ENCODE data around the gene PTGDR2.

The PTGDR2 gene

DNA sequence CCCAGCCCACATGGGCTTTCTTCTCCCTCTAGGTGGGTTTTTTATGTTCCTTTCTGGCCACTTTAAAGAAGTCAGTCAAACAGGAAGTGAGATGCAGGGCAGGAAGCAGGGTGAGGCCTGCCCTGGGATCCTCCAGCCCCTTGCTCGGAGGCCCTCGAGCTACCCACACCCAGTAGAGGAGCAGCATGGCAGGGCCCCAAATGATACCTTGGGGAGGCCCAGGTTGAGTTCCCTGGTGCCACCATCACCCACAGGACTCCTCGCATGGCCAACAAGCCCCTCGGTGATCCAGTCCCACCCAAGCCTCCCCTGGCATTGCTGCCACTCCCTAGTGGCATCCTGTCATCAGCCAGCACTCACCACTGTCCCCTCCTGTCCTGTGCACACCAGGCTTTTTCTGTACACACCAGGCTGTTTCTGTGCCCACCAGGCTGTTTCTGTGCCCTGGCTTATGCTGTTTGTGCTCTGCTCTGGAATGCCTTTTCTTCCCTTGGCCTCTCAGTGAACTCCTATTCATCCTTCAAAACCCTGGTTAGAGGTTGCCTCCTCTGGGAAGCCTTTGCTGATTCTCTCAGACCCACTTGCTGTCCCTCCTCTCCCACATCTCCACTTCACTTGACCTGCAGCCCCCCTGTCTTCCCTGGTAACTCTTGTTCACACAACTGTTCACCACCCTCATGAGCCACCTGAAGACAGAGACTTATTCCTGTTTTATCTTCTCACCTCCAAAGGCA lies 3.1 kb upstream of the PTGDR2 start:
- DNase-seq (ENCODE audit: low read depth in 2 of 2), result no peak

DNA sequence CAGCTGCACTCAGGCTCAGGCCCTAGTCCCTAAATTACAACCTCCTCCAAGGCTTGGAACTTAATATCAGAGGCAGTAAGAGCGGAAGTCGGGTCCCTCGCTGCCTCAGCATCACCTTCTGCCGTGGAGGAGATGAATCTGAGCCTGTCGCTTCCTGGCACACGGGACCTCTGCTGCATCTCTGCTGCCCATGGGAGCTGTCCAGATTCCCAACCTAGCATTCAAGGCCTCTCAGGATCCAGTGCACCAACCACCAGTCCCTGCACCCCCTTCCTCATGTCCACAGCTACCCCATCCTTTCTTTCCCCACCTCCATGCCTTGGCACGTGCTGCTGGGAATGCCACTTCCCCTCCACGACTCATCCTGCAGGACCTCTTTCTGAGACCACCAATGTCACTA lies 2.5 kb upstream of the PTGDR2 start:
- DNase-seq (ENCODE audit: low read depth in 2 of 2), result no peak

- DNase-seq (ENCODE audit: low read depth in 2 of 2), result no peak
Measured at GRCh38 chr11:60857378-60858232, 1.9 kb upstream of the PTGDR2 start.

DNA sequence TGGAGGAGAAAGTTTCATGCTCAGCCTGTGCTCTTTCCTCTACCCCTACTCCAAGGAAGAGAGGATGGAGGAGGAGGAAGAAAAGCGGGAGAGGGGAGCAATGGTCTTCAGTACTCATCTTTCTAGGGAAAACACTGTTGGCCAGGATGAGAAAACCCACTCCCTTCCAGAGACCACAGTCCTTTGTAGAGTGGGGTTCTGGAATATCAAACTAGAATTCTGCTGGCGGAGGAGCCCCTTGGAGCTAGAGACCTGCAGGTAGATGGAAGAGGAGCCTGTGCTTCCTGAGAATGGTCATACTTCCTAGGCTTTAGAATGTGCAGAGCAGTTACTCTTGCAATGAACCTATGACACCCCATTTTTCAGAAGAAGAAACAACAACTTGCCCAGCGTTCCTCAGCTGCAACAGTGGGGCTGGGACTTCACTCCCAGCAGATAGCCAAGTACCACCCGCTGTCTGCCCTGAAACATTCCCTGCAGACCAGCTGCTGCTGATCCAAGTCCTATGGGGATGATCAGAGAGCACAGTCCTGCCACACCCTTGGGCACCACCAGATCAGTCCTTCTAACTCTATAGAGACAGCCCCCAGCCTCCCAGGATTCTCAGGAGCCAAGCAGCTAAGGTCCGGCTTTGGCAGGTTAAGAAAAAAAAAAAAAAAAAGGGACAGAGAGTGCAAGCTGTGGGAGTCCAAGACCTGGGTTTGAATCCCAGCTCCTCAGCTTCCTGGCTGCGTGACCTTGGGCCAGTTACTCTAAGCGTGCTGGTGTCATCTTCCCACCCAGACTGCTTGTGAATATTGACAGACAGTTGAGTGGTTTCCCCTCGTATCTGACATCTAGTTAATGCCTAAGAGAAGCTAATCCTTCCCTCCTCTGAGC lies 664 bp downstream of the PTGDR2 start:
- no peak for DNase-seq (ENCODE audit: low read depth in 2 of 2)

- DNase-seq (ENCODE audit: low read depth in 2 of 2), result no peak
Measured at GRCh38 chr11:60854140-60854846, 1.5 kb downstream of the PTGDR2 start.

DNA sequence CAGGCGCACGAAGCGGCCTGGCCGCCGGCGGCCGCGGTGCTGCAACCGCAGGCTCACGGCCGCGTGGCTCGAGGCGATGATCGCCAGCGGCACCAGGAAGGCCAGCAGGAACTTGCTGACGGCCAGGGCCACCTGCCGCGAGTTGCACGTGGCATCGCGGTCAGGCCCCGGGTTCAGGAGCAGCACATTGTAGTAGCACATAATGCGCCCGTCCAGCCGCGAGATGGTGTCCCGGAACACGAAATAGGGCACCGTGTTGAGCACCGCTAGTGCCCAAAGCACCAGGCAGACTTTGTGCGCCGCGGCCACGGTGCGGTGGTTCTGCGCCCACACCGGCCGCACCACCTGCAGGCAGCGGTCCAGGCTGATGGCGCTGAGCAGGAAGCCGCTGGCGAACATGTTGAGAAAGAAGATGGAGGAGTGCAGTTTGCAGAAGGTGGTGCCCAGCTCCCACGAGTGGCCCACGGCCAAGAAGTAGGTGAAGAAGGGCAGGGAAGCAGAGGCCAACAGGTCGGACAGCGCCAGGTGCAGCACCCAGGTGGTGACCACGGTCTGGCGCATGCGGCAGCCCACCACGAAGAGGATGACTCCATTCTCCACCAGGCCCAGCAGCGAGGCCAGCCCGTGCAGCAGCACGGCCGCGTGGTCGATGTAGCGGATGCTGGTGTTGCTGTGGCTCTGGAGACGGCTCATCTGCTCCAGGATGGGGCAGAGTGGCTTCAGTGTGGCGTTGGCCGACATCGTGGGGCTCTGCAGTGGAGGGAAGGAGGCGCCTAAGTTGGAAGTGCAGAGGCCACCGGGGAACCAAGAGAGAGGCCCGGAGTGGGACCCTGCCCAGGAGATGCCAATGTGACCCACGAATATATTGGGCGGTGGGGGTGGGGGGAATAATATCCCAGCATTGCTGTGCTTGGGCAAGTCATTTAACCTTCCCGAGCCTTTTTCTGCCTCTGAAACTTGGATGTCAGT lies 2.5 kb downstream of the PTGDR2 start:
- no peak for DNase-seq (ENCODE audit: low read depth in 2 of 2)

DNA sequence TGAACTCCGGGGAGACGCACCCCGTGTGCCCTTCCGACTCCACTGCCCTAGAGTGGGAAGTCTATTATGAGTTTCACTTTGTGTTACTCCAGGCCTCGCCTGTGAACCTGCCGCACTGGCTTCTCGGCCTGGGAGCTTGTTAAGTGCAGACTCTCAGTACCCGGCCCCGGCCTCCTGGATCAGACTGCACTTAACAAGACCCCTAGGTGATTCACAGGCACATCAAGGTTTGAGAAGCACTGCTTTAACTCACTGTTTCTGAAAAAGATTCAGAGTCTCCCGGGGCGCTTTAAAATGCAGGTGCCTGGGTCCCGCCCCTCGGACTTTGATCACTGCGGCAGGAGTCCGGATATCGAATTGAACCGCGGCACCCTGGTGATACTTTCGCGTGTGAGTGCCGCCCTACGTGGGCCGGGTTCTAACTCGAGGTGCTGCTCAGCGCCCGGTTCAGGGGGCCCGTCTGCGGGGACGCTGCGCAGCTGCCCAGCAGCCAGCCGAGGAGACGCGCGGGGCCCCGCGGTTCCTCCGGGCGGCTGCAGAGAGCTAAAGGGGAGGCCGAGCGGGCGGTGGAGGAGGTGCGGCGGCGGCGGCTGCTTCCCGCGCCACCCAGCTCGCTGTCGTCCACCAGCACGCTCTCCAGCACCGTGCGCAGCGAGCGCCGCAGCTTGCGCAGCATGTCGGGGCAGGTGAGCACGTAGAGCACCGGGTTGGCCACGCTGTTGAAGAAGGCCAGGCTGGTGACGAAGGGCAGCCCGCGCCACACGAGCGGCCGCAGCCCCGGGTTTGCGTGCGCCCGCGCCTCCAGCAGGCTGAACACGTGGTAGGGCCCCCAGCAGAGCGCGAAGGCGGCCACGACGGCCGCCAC lies 3.4 kb downstream of the PTGDR2 start:
- DNase-seq (ENCODE audit: low read depth in 2 of 2), result no peak

DNA sequence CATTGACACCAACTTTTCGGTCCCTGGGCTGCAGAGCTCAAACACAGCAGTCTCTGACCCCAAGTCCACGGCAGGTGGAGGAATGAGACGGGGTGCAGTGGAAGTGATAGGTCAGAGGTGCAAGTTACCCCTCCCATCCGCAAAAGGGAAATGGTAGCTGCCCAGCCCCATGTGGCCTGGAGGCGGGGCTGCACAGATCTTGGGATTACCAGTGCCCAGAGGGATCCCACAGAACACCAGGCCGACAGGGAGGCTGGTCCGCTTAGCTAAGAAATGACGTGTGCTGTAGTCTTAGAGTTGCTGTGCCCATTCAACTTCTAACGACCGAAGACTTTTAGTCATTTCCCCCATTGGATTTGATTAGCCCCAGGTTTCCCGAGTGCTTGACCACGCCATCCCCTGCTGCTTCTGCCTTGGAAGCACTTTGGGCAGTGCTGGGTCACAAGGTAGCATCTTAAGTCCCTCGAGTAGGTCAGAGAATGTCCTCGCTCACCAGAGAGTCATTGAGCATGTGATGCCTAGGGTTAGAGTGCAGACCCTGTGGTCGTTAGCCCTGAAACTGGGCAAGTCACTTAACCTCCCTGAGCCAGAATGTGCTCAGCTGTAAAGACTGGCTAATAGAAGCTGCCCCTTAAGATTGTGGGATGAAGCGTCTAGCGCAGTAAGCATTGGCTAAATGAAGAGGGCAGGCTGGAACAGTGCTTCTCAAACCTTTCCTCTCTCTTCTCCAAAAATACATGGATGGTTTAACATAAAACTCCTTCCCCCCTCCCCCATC lies 4.2 kb downstream of the PTGDR2 start:
- no peak for DNase-seq (ENCODE audit: low read depth in 2 of 2)

GRCh38 chr11:60849641-60850520 lies 5.9 kb downstream of the PTGDR2 start:
- DNase-seq (ENCODE audit: low read depth in 2 of 2), result no peak

DNA sequence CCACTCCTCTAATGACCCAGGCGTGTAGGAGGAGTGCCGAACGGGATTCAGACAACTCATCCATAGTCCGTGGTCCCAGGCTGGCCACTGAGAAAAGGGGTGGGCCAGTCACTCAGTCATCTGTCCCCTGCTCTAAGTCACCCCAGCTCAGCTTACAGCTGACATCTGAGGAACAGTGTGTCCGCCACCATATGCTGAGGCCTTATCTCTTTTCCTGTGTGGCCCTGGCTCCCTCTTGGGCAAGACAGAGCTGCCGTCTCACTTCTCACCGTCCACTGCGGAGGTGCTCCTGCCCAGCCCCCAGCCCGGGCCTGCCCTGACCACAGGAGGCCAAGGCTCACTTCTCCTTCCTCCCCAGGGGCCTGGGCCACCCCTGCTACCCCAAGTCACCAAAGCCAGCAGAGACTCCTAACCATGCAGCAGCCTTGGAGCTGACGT lies 7.0 kb downstream of the PTGDR2 start:
- no peak for DNase-seq (ENCODE audit: low read depth in 2 of 2)

GRCh38 chr11:60847896-60848295 lies 7.9 kb downstream of the PTGDR2 start:
- no peak for DNase-seq (ENCODE audit: low read depth in 2 of 2)

- DNase-seq (ENCODE audit: low read depth in 2 of 2), result no peak
Measured at GRCh38 chr11:60847281-60847680, 8.5 kb downstream of the PTGDR2 start.

- no peak for DNase-seq (ENCODE audit: low read depth in 2 of 2)
Measured at GRCh38 chr11:60845338-60845737, 10.4 kb downstream of the PTGDR2 start.

DNA sequence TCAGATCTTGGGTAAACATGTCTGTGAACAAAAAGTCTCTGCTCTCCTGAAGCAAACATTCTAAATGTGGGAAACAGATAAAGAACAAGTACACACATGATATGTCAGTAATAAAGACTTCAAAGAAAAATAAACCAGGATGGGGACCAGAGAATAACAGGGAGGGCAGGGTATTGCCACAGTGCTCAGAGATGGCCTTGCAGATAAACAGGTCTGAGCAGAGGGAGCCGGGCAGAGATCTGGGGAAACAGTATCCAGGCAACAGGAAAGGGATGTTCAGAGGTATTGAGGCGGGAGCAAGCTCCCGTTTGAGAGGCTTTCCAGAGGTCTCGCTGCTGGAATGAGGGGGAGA lies 10.9 kb downstream of the PTGDR2 start:
- DNase-seq (ENCODE audit: low read depth in 2 of 2), result no peak

DNA sequence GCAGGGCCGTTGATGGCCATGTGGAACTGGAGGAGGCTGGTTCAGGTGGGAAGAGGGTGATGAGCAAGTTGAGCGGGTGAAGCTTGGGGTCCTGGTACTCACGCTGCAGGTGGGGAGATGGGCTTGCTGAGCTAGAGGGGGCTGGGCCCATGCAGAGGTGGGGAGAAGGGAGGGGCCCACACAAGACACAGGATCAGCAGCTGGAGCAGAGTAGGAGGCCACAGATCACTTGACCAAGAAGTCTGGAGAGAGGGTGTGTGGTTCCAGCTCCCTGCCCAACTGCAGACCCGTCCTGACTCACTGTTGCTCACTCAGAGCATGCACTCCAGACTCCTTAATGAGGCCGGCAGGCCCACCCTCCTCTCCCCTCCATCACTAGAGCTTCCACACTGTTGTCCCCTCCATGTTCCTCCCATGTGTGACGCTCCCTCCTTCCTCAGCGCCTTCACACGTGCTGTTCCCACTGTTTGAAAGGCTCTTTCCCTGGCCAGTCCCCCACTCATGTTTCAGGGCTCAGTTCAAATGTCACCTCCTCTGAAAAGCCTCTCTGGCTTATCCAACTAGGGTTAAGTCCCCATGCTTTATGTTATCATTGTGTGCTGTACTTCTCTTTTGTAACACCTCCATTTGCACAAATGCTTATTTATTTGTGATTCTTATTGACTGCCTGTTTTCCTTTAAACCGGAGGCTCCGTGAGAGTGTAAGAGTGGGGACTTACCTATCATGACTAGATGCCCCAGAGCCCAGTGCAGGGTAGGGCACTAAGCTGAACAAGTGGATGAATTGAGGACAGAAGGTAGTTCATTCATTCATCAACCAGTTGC lies 11.5 kb downstream of the PTGDR2 start:
- no peak for DNase-seq (ENCODE audit: low read depth in 2 of 2)

DNA sequence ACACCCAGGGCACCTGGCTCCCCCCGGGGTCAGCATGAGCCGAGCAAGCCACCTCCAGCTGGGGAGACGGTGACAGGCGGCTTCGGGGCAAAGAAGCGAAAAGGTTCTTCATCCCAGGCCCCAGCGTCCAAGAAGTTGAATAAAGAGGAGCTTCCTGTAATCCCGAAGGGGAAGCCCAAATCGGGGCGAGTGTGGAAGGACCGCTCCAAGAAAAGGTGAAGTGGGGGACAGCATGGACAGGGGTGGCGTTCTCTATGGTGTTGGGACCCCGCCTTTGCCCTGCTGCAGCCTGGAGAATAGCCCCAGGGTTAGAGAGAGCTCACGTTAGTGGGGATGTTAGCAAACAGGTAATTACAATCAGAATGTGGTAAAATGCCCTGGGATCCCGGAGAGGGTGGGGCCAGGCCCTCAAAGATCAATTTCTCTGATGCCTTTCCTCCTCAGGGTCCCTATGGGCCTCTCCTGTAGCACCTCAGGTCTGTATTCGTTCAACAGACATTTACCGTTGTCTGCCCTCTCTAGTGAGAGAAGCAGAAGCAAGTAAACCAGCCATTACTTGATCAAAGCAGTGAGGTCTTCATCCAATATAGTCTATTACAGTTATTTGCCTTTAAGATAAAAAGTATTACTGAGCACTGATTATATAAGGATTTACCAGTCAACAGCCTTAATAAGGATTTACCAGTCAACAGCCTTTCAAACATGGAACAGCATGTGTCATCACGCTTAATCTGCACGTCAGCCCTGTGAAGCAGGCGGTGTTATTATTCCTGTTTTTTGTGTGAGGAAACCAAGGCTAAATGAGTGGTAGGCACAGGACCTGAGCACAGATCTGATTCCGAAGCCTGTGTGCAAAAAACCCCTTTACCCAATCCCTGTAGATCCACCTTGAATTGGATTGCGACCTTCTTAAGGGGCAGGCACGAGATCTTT lies 12.8 kb downstream of the PTGDR2 start:
- DNase-seq (ENCODE audit: low read depth in 2 of 2), result no peak

All from stimulated activated CD4-positive, alpha-beta T cell treated with anti-CD3 and anti-CD28 coated beads, Interleukin-4, amount 100 ng/mL, for 48 hours (primary cell).